ES-I3 (cell line): Measurements from ENCODE around the gene RNF183.
"Not testable (repeated sequence)": the region's sequence is repeated elsewhere in the genome, so short reads cannot be mapped to it uniquely, and the experiment has no call there.

Experiments used
- H3K36me3 ChIP-seq: 2 replicates; pipeline ENCODE4 v1.6.1; 2013; ENCODE audit warnings: mild to moderate bottlenecking, low read length, control low read depth, moderate library complexity; ENCODE audit not compliant: insufficient read depth
- H3K4me1 ChIP-seq: 2 replicates; pipeline ENCODE4 v1.6.1; 2013; ENCODE audit warnings: mild to moderate bottlenecking, control low read depth, low read length; ENCODE audit not compliant: insufficient read depth
- H3K9ac ChIP-seq: 2 replicates; pipeline ENCODE4 v1.6.1; 2013; ENCODE audit warnings: low read depth, mild to moderate bottlenecking, low read length, moderate library complexity
- H3K9me3 ChIP-seq: 2 replicates; pipeline ENCODE4 v1.6.1; 2013; ENCODE audit warnings: mild to moderate bottlenecking, low read length, moderate library complexity; ENCODE audit not compliant: control insufficient read depth, insufficient read depth

RNF183 gene

GRCh38 chr9:113274474-113275156 is 28.6 kb downstream of the RNF183 start:
- Histone ChIP-seq H3K9me3 (no peaks in the 10 kb centered on the region), H3K9ac (peak overlapping the region; percentile 82), H3K36me3 (peaks cover 27% of the 10 kb centered on the region), H3K4me1 (peaks cover 4% of the 10 kb centered on the region; the same call in 1 of the 2 replicates)

- peaks cover 8% of the 10 kb centered on the region for H3K36me3 ChIP-seq
These were observed 33.3 kb downstream of the RNF183 start for GRCh38 chr9:113269871-113270270.

GRCh38 chr9:113269355-113269754 is 33.8 kb downstream of the RNF183 start:
- Histone ChIP-seq H3K9me3 (no peaks in the 10 kb centered on the region), H3K9ac (no peak overlapping the region), H3K4me1 (no peaks in the 10 kb centered on the region; the same call in 1 of the 2 replicates), H3K36me3 (peaks cover 8% of the 10 kb centered on the region)

More at GRCh38 chr9:113269871-113270270, 33.3 kb downstream of the RNF183 start:
- no peak overlapping the region for H3K9ac ChIP-seq
- no peaks in the 10 kb centered on the region for H3K9me3 ChIP-seq
- no peaks in the 10 kb centered on the region; the same call in 1 of the 2 replicates for H3K4me1 ChIP-seq

GRCh38 chr9:113267911-113268566 is 35.1 kb downstream of the RNF183 start:
- Histone ChIP-seq H3K9me3 (no peaks in the 10 kb centered on the region), H3K4me1 (no peaks in the 10 kb centered on the region), H3K9ac (no peak overlapping the region), H3K36me3 (peaks cover 5% of the 10 kb centered on the region)

- Histone ChIP-seq H3K9ac (no peak overlapping the region), H3K9me3 (no peaks in the 10 kb centered on the region), H3K36me3 (peaks cover 15% of the 10 kb centered on the region), H3K4me1 (no peaks in the 10 kb centered on the region)
These were observed 37.0 kb downstream of the RNF183 start for GRCh38 chr9:113266174-113266573.

DNA sequence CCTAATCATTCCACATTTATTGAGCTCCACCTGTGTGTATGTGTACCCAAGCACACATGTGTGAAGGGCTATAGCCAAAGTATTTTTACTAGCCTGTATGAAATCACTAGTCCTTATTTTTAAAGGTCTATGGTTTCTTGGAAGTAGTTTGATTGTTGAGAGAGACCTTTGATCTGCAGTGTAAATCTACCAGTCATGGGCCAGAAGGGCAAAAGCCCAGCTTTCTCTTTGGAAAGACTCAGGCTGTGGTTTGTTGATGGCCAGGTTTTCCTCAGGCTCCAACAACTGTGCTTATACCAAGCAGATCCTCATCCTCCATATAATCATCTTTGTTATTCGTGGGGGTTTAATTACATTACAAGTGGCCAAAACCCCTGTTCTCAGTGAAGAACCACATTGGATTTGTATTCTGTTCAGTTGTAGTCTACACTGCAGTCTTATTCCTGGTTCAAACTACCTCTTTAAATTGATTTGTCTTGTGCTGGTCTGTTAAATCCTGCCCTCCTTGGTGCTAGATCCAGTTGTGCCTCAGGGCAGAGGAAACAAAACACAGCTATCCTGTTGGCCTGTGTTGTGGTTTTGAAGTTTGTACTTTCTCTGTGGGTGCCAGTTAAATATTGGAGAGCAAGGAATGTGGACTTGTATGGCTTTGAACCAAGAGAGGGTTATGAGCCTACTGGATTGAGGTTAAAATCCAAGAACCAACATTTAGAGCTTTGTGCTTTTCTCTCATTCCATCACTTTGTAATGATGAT is 41.1 kb downstream of the RNF183 start:
- Histone ChIP-seq H3K9ac (no peak overlapping the region), H3K36me3 (peaks cover 14% of the 10 kb centered on the region), H3K4me1 (no peaks in the 10 kb centered on the region), H3K9me3 (no peaks in the 10 kb centered on the region)

DNA sequence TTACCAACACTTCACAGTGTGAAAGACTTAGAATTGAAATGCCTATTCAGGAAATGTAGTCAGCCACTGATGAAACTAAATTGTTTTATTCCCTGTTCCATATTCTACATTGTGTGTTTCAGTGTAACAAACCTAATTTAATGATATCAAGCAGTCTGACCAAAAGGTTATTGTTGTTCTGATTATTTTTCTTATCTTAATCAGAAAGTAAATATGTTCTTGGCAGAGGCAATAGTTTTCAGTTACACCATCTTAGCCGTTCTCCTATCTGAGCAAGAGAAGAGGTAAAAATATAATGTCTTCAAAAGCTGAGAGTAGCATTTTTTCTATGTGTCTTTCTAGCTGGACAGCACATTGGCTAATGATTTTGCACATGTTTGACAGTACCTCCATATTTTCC is 44.9 kb downstream of the RNF183 start:
- Histone ChIP-seq H3K9me3 (no peaks in the 10 kb centered on the region), H3K36me3 (peaks cover 14% of the 10 kb centered on the region), H3K4me1 (no peaks in the 10 kb centered on the region), H3K9ac (no peak overlapping the region)

- Histone ChIP-seq H3K9me3 (no peaks in the 10 kb centered on the region), H3K36me3 (peaks cover 14% of the 10 kb centered on the region), H3K9ac (no peak overlapping the region), H3K4me1 (no peaks in the 10 kb centered on the region)
These were observed 45.3 kb downstream of the RNF183 start for GRCh38 chr9:113257863-113258262.

GRCh38 chr9:113255438-113255837 is 47.7 kb downstream of the RNF183 start:
- H3K4me1 ChIP-seq, result no peaks in the 10 kb centered on the region
- peaks cover 3% of the 10 kb centered on the region; the same call in 1 of the 2 replicates for H3K36me3 ChIP-seq
- no peak overlapping the region for H3K9ac ChIP-seq
- H3K9me3 ChIP-seq, result no peaks in the 10 kb centered on the region

GRCh38 chr9:113254991-113255390 is 48.2 kb downstream of the RNF183 start:
- no peak overlapping the region for H3K9ac ChIP-seq
- H3K9me3 ChIP-seq, result no peaks in the 10 kb centered on the region
- peaks cover 3% of the 10 kb centered on the region; the same call in 1 of the 2 replicates for H3K36me3 ChIP-seq
- H3K4me1 ChIP-seq, result no peaks in the 10 kb centered on the region

- Histone ChIP-seq H3K36me3 (no peaks in the 10 kb centered on the region), H3K9ac (no peak overlapping the region), H3K9me3 (no peaks in the 10 kb centered on the region), H3K4me1 (no peaks in the 10 kb centered on the region)
These were observed 52.4 kb downstream of the RNF183 start for GRCh38 chr9:113250807-113251206.

GRCh38 chr9:113249661-113250060 is 53.5 kb downstream of the RNF183 start:
- H3K4me1 ChIP-seq, H3K9ac ChIP-seq, H3K9me3 ChIP-seq, H3K36me3 ChIP-seq: not testable (repeated sequence)

GRCh38 chr9:113247640-113248039 is 55.5 kb downstream of the RNF183 start:
- no peaks in the 10 kb centered on the region for H3K36me3 ChIP-seq
- H3K9me3 ChIP-seq, result no peaks in the 10 kb centered on the region
- no peak overlapping the region for H3K9ac ChIP-seq
- H3K4me1 ChIP-seq, result no peaks in the 10 kb centered on the region
